Fibroblast of skin of right quadriceps (primary cell): ENCODE measurements around the gene PKDCC.
"Not testable (repeated sequence)": the region's sequence is repeated elsewhere in the genome, so short reads cannot be mapped to it uniquely, and the experiment has no call there.

Source experiments
- DNase-seq: peaks from one replicate; pipeline ENCODE4 v3.0.0-alpha.2; 2013

PKDCC gene

GRCh38 chr2:42031281-42032223 lies 16.3 kb upstream of the PKDCC start:
- no peak for DNase-seq

- DNase-seq, result no peak
Measured at GRCh38 chr2:42032224-42032620, 15.6 kb upstream of the PKDCC start.

- no peak for DNase-seq
Measured at GRCh38 chr2:42032745-42033144, 15.1 kb upstream of the PKDCC start.

- DNase-seq, result not testable (repeated sequence)
Measured at GRCh38 chr2:42034096-42034495, 13.7 kb upstream of the PKDCC start.

GRCh38 chr2:42035241-42035640 lies 12.6 kb upstream of the PKDCC start:
- peak; percentile 66 for DNase-seq

- no peak for DNase-seq
Measured at GRCh38 chr2:42036413-42036812, 11.4 kb upstream of the PKDCC start.

GRCh38 chr2:42036940-42037339 lies 10.9 kb upstream of the PKDCC start:
- DNase-seq, result no peak

GRCh38 chr2:42040643-42041278 lies 7.1 kb upstream of the PKDCC start:
- no peak for DNase-seq

- no peak for DNase-seq
Measured at GRCh38 chr2:42041377-42042127, 6.3 kb upstream of the PKDCC start.

GRCh38 chr2:42042631-42043355 lies 5.0 kb upstream of the PKDCC start:
- DNase-seq, result no peak

GRCh38 chr2:42043789-42044394 lies 3.9 kb upstream of the PKDCC start:
- DNase-seq, result no peak

- DNase-seq, result no peak
Measured at GRCh38 chr2:42044939-42045338, 2.9 kb upstream of the PKDCC start.

- no peak for DNase-seq
Measured at GRCh38 chr2:42045352-42045751, 2.5 kb upstream of the PKDCC start.

GRCh38 chr2:42045848-42046748 lies 1.7 kb upstream of the PKDCC start:
- no peak for DNase-seq

- DNase-seq, result peak; percentile 60
Measured at GRCh38 chr2:42046819-42047487, 868 bp upstream of the PKDCC start.

GRCh38 chr2:42048299-42049220 lies 739 bp downstream of the PKDCC start:
- DNase-seq, result peak; percentile 39

- no peak for DNase-seq
Measured at GRCh38 chr2:42049221-42050009, 1.6 kb downstream of the PKDCC start.

GRCh38 chr2:42050010-42050702 lies 2.3 kb downstream of the PKDCC start:
- DNase-seq, result no peak
